IMR-90 (cell line): ENCODE data around the gene OR5B3. TPM values are rescaled to one million over a fixed set of nuclear protein-coding genes. Genes with fewer than 3 reads are reported as not detected.

Source experiments
- ATAC-seq: fragments of 200-7000 bp; cut with Tn5 transposase; 2 replicates; pipeline ENCODE4 v1.9.1; 2020; ENCODE audit warnings: low read depth, mild to moderate bottlenecking, moderate library complexity
- BruUV-seq: library from RNA; stranded (reverse); fragments of 400-500 nt; replicated peaks from 2 replicates; lab custom pipeline; 2021; lab: Mats Ljungman, UMichigan
- CTCF ChIA-PET: fragments of 300-600 bp; formaldehyde crosslinking; extraction: SDS; loops from one replicate; lab custom pipeline; 2021; ENCODE audit warnings: antibody characterized with exemption; lab: Yijun Ruan, JAX
- POLR2A ChIA-PET: fragments of 300-600 bp; sonication (Branson Sonifier 250); formaldehyde crosslinking; loops from one replicate; lab custom pipeline; 2022; ENCODE audit warnings: antibody characterized with exemption; ENCODE audit not compliant: unreplicated experiment; lab: Charles Lee
- DNase-seq: peaks from one replicate; pipeline ENCODE4 v3.0.0; 2013
- H2AFZ ChIP-seq: replicated peaks from 2 replicates; pipeline ENCODE3; 2013; ENCODE audit warnings: low read length, mild to moderate bottlenecking; ENCODE audit not compliant: poor library complexity
- H2AK5ac ChIP-seq: 2 replicates; pipeline ENCODE4 v1.6.1; 2013; ENCODE audit warnings: low read depth, low read length, inconsistent platforms
- H2AK9ac ChIP-seq: replicated peaks from 2 replicates; pipeline ENCODE3; 2013; ENCODE audit warnings: mild to moderate bottlenecking, low read depth, low read length, moderate library complexity; ENCODE audit not compliant: poor library complexity
- H2BK120ac ChIP-seq: 2 replicates; pipeline ENCODE4 v1.6.1; 2013; ENCODE audit warnings: low read depth, low read length, inconsistent platforms
- H2BK15ac ChIP-seq: 3 replicates; pipeline ENCODE4 v1.6.1; 2013; ENCODE audit warnings: low read depth, low read length, inconsistent platforms
- H2BK20ac ChIP-seq: 2 replicates; pipeline ENCODE4 v1.6.1; 2013; ENCODE audit warnings: low read depth, mild to moderate bottlenecking, inconsistent platforms, low read length, moderate library complexity
- H2BK5ac ChIP-seq: 2 replicates; pipeline ENCODE4 v1.6.1; 2013; ENCODE audit warnings: mild to moderate bottlenecking, low read depth, low read length, inconsistent platforms; ENCODE audit not compliant: poor library complexity, severe bottlenecking
- H3K14ac ChIP-seq: replicated peaks from 2 replicates; pipeline ENCODE4 v1.6.1; 2013; ENCODE audit warnings: low read depth, low read length, inconsistent platforms
- H3K18ac ChIP-seq: 2 replicates; pipeline ENCODE4 v1.6.1; 2013; ENCODE audit warnings: low read depth, low read length, control low read depth
- H3K23ac ChIP-seq: 2 replicates; pipeline ENCODE4 v1.6.1; 2013; ENCODE audit warnings: low read depth, low read length, inconsistent platforms
- H3K27ac ChIP-seq: 2 replicates; pipeline ENCODE4 v1.5.1; 2013; ENCODE audit warnings: mild to moderate bottlenecking, control low read depth, low read length; ENCODE audit not compliant: insufficient read depth
- H3K27me3 ChIP-seq: 2 replicates; pipeline ENCODE4 v1.6.1; 2013; ENCODE audit warnings: low read length; ENCODE audit not compliant: control insufficient read depth, insufficient read depth
- H3K36me3 ChIP-seq: 2 replicates; pipeline ENCODE4 v1.6.1; 2013; ENCODE audit warnings: low read length, mixed read lengths; ENCODE audit not compliant: control insufficient read depth, insufficient read depth
- H3K4ac ChIP-seq: 2 replicates; pipeline ENCODE4 v1.6.1; 2013; ENCODE audit warnings: low read depth, low read length, inconsistent platforms
- H3K4me1 ChIP-seq: 2 replicates; pipeline ENCODE4 v1.6.1; 2013; ENCODE audit warnings: low read length, mixed read lengths; ENCODE audit not compliant: control insufficient read depth, insufficient read depth
- H3K4me2 ChIP-seq: 2 replicates; pipeline ENCODE4 v1.6.1; 2013; ENCODE audit warnings: low read depth, mild to moderate bottlenecking, control low read depth, low read length, moderate library complexity
- H3K4me3 ChIP-seq: 2 replicates; pipeline ENCODE4 v1.5.1; 2013; ENCODE audit warnings: low read depth, mild to moderate bottlenecking, control low read depth, low read length, moderate library complexity; ENCODE audit not compliant: insufficient read depth
- H3K56ac ChIP-seq: 2 replicates; pipeline ENCODE4 v1.6.1; 2013; ENCODE audit warnings: low read length, inconsistent platforms; ENCODE audit not compliant: insufficient read depth; ENCODE audit errors: extremely low read depth
- H3K79me1 ChIP-seq, 2 experiments: 2 replicates each; pipeline ENCODE4 v1.6.1; 2013; ENCODE audit warnings: low read length in 2 of 2, inconsistent platforms in 1 of 2, low read depth in 1 of 2
- H3K9ac ChIP-seq: 2 replicates; pipeline ENCODE4 v1.6.1; 2013; ENCODE audit warnings: low read depth, low read length, control low read depth
- H3K9me1 ChIP-seq: 2 replicates; pipeline ENCODE4 v1.6.1; 2013; ENCODE audit warnings: low read length, inconsistent platforms; ENCODE audit not compliant: insufficient read depth
- H3K9me3 ChIP-seq: 2 replicates; pipeline ENCODE4 v1.6.1; 2013; ENCODE audit warnings: low read length; ENCODE audit not compliant: control insufficient read depth, insufficient read depth
- H4K20me1 ChIP-seq: 2 replicates; pipeline ENCODE4 v1.6.1; 2013; ENCODE audit warnings: low read length, inconsistent platforms; ENCODE audit not compliant: insufficient read depth
- H4K5ac ChIP-seq: 2 replicates; pipeline ENCODE4 v1.6.1; 2013; ENCODE audit warnings: mild to moderate bottlenecking, low read depth, low read length, control low read depth
- H4K8ac ChIP-seq, 2 experiments: 2 replicates each; pipeline ENCODE4 v1.6.1; 2013; ENCODE audit warnings: low read depth in 2 of 2, low read length in 2 of 2, control low read depth in 1 of 2, inconsistent platforms in 1 of 2
- H4K91ac ChIP-seq: 2 replicates; pipeline ENCODE4 v1.6.1; 2013; ENCODE audit warnings: low read depth, low read length, inconsistent platforms; ENCODE audit not compliant: insufficient read depth
- BHLHE40 ChIP-seq: fragments of 150-350 bp; IDR thresholded peaks from 2 replicates; pipeline ENCODE4 v1.6.1; 2016; ENCODE audit warnings: mild to moderate bottlenecking, low read depth, low read length
- CEBPB ChIP-seq: IDR thresholded peaks from 2 replicates; pipeline ENCODE4 v1.6.1; 2012; ENCODE audit warnings: low read depth, low read length, improper control_type of control experiment
- CHD1 ChIP-seq: IDR thresholded peaks from 2 replicates; pipeline ENCODE4 v1.6.1; 2012; ENCODE audit warnings: low read depth, low read length, improper control_type of control experiment
- ELK1 ChIP-seq: fragments of 150-350 bp; IDR thresholded peaks from 2 replicates; pipeline ENCODE4 v1.6.1; 2016; ENCODE audit warnings: low read depth, mild to moderate bottlenecking, low read length, moderate library complexity, borderline replicate concordance
- FOS ChIP-seq: fragments of 150-350 bp; IDR thresholded peaks from 2 replicates; pipeline ENCODE4 v1.6.1; 2016; ENCODE audit warnings: low read depth, low read length
- MAFK ChIP-seq: IDR thresholded peaks from 2 replicates; pipeline ENCODE4 v1.6.1; 2012; ENCODE audit warnings: low read depth, low read length, improper control_type of control experiment
- MAZ ChIP-seq: IDR thresholded peaks from 2 replicates; pipeline ENCODE4 v1.6.1; 2012; ENCODE audit warnings: low read depth, mild to moderate bottlenecking, low read length, improper control_type of control experiment, moderate library complexity, borderline replicate concordance
- MXI1 ChIP-seq: IDR thresholded peaks from 2 replicates; pipeline ENCODE4 v1.6.1; 2012; ENCODE audit warnings: low read depth, mild to moderate bottlenecking, low read length, moderate library complexity, borderline replicate concordance
- NFE2L2 ChIP-seq: fragments of 150-350 bp; IDR thresholded peaks from 2 replicates; pipeline ENCODE4 v1.6.1; 2016; ENCODE audit warnings: low read depth, mild to moderate bottlenecking, low read length
- POLR2A ChIP-seq: IDR thresholded peaks from 2 replicates; pipeline ENCODE4 v1.6.1; 2012; ENCODE audit warnings: mild to moderate bottlenecking, low read depth, low read length
- RAD21 ChIP-seq: IDR thresholded peaks from 2 replicates; pipeline ENCODE4 v1.6.1; 2012; ENCODE audit warnings: low read length, improper control_type of control experiment
- RCOR1 ChIP-seq: IDR thresholded peaks from 2 replicates; pipeline ENCODE4 v1.6.1; 2012; ENCODE audit warnings: mild to moderate bottlenecking, low read length, improper control_type of control experiment; ENCODE audit not compliant: insufficient replicate concordance
- RFX5 ChIP-seq: IDR thresholded peaks from 2 replicates; pipeline ENCODE4 v1.8.0; 2012; ENCODE audit warnings: low read depth, mild to moderate bottlenecking, low read length, moderate library complexity
- SMC3 ChIP-seq: fragments of 150-350 bp; IDR thresholded peaks from 2 replicates; pipeline ENCODE4 v1.6.1; 2016; ENCODE audit warnings: low read depth, mild to moderate bottlenecking, antibody characterized with exemption, low read length, moderate library complexity
- USF2 ChIP-seq: fragments of 150-350 bp; IDR thresholded peaks from 2 replicates; pipeline ENCODE4 v1.6.1; 2017; ENCODE audit warnings: mild to moderate bottlenecking, antibody characterized with exemption, low read length, low read depth
- WGBS, 2 experiments: methylation state at CpG; one replicate each; pipeline versions ENCODE4 v1.1.5 to v1.1.7; 2013; ENCODE audit warnings: missing lambda C conversion rate in 2 of 2; ENCODE audit not compliant: insufficient read length in 1 of 2; ENCODE audit errors: extremely low coverage in 2 of 2; 5-methylcytosine and 5-hydroxymethylcytosine counted together
- dilution Hi-C: fragments of 300-500 bp; cut with HindIII; formaldehyde crosslinking; loops from one replicate; pipeline ENCODE4 v1.14.3; 2018; ENCODE audit warnings: low sequenced_read_pairs; ENCODE audit not compliant: unreplicated experiment
- in situ Hi-C: fragments of 300-500 bp; cut with MboI; formaldehyde crosslinking; loops from 3 replicates; pipeline ENCODE4 v1.14.3; 2019; ENCODE audit warnings: low sequenced_read_pairs, inconsistent platforms, mixed read lengths
- intact Hi-C: fragments of 100-400 bp; cut with micrococcal nuclease; formaldehyde crosslinking; loops from 2 replicates; pipeline ENCODE4 v1.10.0; 2022
- polyA plus RNA-seq, 3 experiments: library from polyadenylated mRNA; depleted of rRNA; stranded (reverse); fragments of >200 nt; gene quantifications; 2 replicates each; pipeline ENCODE4 v1.2.3, GENCODE V29; 2012; ENCODE audit warnings: low replicate concordance in 1 of 3
- total RNA-seq: library from RNA; depleted of rRNA; stranded (reverse); fragments of >200 nt; gene quantifications from 2 replicates; pipeline ENCODE4 v1.2.3, GENCODE V29; 2012
- TF ChIP-seq, protein P1 (sequence below): conservative IDR thresholded peaks from 2 replicates; pipeline ENCODE4 v1.5.1; 2012; ENCODE audit warnings: mild to moderate bottlenecking, low read depth, low read length, improper control_type of control experiment

The OR5B3 gene
- total and polyA plus RNA-seq, 2 of the 4 experiments (the other 2 are of a cell fraction), result not detected

DNA sequence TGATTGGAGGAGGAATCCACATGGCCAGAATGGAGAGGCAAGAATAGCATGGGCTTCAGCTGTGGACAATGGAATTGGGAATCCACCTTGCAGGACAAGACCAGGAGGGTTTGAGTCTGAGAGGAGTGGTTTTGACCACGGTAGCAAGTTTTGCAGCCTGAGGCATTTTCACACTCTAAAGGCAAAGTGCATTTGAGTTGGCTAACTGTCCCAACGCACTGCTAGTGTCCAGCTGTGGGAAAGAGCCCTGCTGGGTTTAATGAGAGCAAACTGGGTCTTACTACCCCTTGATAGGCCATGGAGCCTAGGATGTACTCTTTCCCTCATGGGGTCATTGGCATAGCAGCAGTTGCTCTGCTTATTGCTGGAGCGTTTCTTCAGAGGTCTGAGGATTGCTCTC, 21.3 kb upstream of the OR5B3 start, which contains the start of gene OR5B2:
Gene OR5B2, minus strand, starts transcription at position 101 of the 400 bp plus-strand sequence. CDS start 4,860 bp downstream, outside the sequence.
- dilution Hi-C loops, result no loop called here
- no peaks in the 10 kb centered on the region for H3K9me3 ChIP-seq
- no peak within 1 kb of the TSS for H3K4me3 ChIP-seq
- H2AFZ ChIP-seq, result no peak within 1 kb of the TSS
- H3K23ac ChIP-seq, result no peak within 1 kb of the TSS
- no peak within 1 kb of the TSS for H3K4ac ChIP-seq
- no peak within 1 kb of the TSS for H3K27ac ChIP-seq
- H3K27me3 ChIP-seq, result no peaks in the 10 kb centered on the region
- H3K4me1 ChIP-seq, result no peaks in the 10 kb centered on the region
- no peak within 1 kb of the TSS for H2BK20ac ChIP-seq
- TF ChIP-seq POLR2A (no peak), CHD1 (no peak), ELK1 (no peak), USF2 (no peak), RAD21 (no peak), FOS (no peak), CEBPB (no peak), SMC3 (no peak), RFX5 (no peak), RCOR1 (no peak), MAFK (no peak), MAZ (no peak), BHLHE40 (no peak), NFE2L2 (no peak), MXI1 (no peak)
- TF ChIP-seq, protein P1, sequence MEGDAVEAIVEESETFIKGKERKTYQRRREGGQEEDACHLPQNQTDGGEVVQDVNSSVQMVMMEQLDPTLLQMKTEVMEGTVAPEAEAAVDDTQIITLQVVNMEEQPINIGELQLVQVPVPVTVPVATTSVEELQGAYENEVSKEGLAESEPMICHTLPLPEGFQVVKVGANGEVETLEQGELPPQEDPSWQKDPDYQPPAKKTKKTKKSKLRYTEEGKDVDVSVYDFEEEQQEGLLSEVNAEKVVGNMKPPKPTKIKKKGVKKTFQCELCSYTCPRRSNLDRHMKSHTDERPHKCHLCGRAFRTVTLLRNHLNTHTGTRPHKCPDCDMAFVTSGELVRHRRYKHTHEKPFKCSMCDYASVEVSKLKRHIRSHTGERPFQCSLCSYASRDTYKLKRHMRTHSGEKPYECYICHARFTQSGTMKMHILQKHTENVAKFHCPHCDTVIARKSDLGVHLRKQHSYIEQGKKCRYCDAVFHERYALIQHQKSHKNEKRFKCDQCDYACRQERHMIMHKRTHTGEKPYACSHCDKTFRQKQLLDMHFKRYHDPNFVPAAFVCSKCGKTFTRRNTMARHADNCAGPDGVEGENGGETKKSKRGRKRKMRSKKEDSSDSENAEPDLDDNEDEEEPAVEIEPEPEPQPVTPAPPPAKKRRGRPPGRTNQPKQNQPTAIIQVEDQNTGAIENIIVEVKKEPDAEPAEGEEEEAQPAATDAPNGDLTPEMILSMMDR, result no peak
- no peak within 1 kb of the TSS for H4K8ac ChIP-seq
- H4K91ac ChIP-seq, result no peak within 1 kb of the TSS
- no peak within 1 kb of the TSS for H2BK5ac ChIP-seq
- no peaks in the 10 kb centered on the region for H4K20me1 ChIP-seq
- H3K18ac ChIP-seq, result no peak within 1 kb of the TSS
- in situ Hi-C loops, result no loop called here
- H2AK9ac ChIP-seq, result no peak within 1 kb of the TSS
- H3K56ac ChIP-seq, result no peak within 1 kb of the TSS
- DNase-seq, result no peak
- no peak within 1 kb of the TSS for H3K4me2 ChIP-seq
- no peaks in the 10 kb centered on the region for H3K36me3 ChIP-seq
- H3K9ac ChIP-seq, result no peak within 1 kb of the TSS
- no peaks in the 10 kb centered on the region for H3K79me1 ChIP-seq
- no peak within 1 kb of the TSS for H4K5ac ChIP-seq
- H2AK5ac ChIP-seq, result no peak within 1 kb of the TSS
- no peak within 1 kb of the TSS for H2BK15ac ChIP-seq
- ChIA-PET POLR2A (no interaction called here), CTCF (no interaction called here)
- H3K9me1 ChIP-seq, result no peaks in the 10 kb centered on the region
- 20% methylated on average over 1 of the region's 3 CpGs; no CpG with 5 or more reads in 1 of the 2 experiments for WGBS, 2 experiments
- no peak for ATAC-seq
- no peak within 1 kb of the TSS for H3K14ac ChIP-seq
- intact Hi-C loops, result no loop called here
- no peak within 1 kb of the TSS for H2BK120ac ChIP-seq
- no TSS peak for BruUV-seq
